ENCODE data around the gene SLC39A11.

- no peak for TF ChIP-seq EZH2 (IDR thresholded peaks at IDR 0.05)
- no peak for TF ChIP-seq CTCF (IDR thresholded peaks at IDR 0.05)
These were observed 359.4 kb downstream of the SLC39A11 start for GRCh38 chr17:72732893-72733618.
